Psoas muscle (tissue), 8 donors: Measurements from ENCODE around the gene INF2. TPM values are rescaled to one million over a fixed set of nuclear protein-coding genes. Genes with fewer than 3 reads are reported as not detected.
A peak's percentile ranks its signal among the peaks of the same experiment; 100 is the strongest.
"Not testable (repeated sequence)": the region's sequence is repeated elsewhere in the genome, so short reads cannot be mapped to it uniquely, and the experiment has no call there.

ENCODE experiments used
- ATAC-seq, 4 donors: fragments of 200-7000 bp; cut with Tn5 transposase; one replicate each; pipeline ENCODE4 v1.9.1; 2020; ENCODE audit warnings: moderate library complexity in 3 of 4, mild to moderate bottlenecking in 2 of 4
- DNase-seq, 2 donors: peaks; one replicate each; pipeline ENCODE4 v3.0.0-alpha.2; 2020
- H3K27ac ChIP-seq: fragments of 200-600 bp; one replicate; pipeline ENCODE4 v1.8.0; 2022
- H3K27me3 ChIP-seq, 3 donors: fragments of 200-600 bp in 1 of 3; one replicate each; pipeline versions ENCODE4 v1.6.1 to v1.8.0; 2013 to 2022; ENCODE audit warnings: low read length in 2 of 3, mild to moderate bottlenecking in 2 of 3, moderate library complexity in 1 of 3; ENCODE audit not compliant: insufficient read depth in 3 of 3
- H3K36me3 ChIP-seq, 2 donors: fragments of 200-600 bp in 1 of 2; one replicate each; pipeline versions ENCODE4 v1.6.1 to v1.8.0; 2013 to 2022; ENCODE audit warnings: low read depth in 1 of 2, mild to moderate bottlenecking in 1 of 2, moderate library complexity in 1 of 2; ENCODE audit not compliant: insufficient read depth in 1 of 2
- H3K4me1 ChIP-seq: fragments of 200-600 bp; one replicate; pipeline ENCODE4 v1.8.0; 2022
- H3K4me3 ChIP-seq: fragments of 200-600 bp; one replicate; pipeline ENCODE4 v1.8.0; 2022; ENCODE audit warnings: mild to moderate bottlenecking
- H3K9me3 ChIP-seq: fragments of 200-600 bp; one replicate; pipeline ENCODE4 v1.8.0; 2022
- WGBS, 3 donors: extraction: QIAGEN DNeasy Blood & Tissue Kit; methylation state at CpG; one replicate each; pipeline versions ENCODE4 v1.1.6 to v1.1.7; 2013; 5-methylcytosine and 5-hydroxymethylcytosine counted together
- intact Hi-C, 2 donors: fragments of 100-400 bp; cut with DNase I; formaldehyde crosslinking; loops; one replicate each; pipeline versions ENCODE4 v1.11.0 to v1.14.2; 2022
- polyA plus RNA-seq, 3 donors: library from polyadenylated mRNA; stranded (reverse); fragments of 200-250 nt; gene quantifications; one replicate each; pipeline ENCODE4 v1.2.3, GENCODE V29; 2013
- total RNA-seq, 4 donors: library from RNA; stranded (reverse); fragmentation: NEBNext Ultra II Directional in 2 of 4; extraction: Animal tissue kit (Norgen Biotek cat#: 25700) in 2 of 4; gene quantifications; one replicate each; pipeline versions ENCODE4 v1.2.1 to v1.2.4, GENCODE V29; 2021 to 2023
- TF ChIP-seq, protein P1 (sequence below): fragments of 200-600 bp; IDR thresholded peaks from one replicate; pipeline ENCODE4 v1.8.0; 2022; ENCODE audit warnings: antibody characterized with exemption
- donor health status: healthy with polysubstance abuse.
- donor health status: DM: no; HTN: no; CAD: no; lungs with moderate emphysema.
- donor health status: Bipolar disorder and iron deficiency.
- donor health status: healthy.
- donor health status: DM: yes; HTN: yes; CAD: no.
- donor health status: DM: no; HTN: no; CAD: no.
- donor health status: DM: no; HTN: no; CAD: no.
- donor health status: DM: yes; HTN: yes; CAD: no.

INF2 gene
- total and polyA plus RNA-seq, 7 donors = 12.0 to 29.1 (median 21.6) TPM

DNA sequence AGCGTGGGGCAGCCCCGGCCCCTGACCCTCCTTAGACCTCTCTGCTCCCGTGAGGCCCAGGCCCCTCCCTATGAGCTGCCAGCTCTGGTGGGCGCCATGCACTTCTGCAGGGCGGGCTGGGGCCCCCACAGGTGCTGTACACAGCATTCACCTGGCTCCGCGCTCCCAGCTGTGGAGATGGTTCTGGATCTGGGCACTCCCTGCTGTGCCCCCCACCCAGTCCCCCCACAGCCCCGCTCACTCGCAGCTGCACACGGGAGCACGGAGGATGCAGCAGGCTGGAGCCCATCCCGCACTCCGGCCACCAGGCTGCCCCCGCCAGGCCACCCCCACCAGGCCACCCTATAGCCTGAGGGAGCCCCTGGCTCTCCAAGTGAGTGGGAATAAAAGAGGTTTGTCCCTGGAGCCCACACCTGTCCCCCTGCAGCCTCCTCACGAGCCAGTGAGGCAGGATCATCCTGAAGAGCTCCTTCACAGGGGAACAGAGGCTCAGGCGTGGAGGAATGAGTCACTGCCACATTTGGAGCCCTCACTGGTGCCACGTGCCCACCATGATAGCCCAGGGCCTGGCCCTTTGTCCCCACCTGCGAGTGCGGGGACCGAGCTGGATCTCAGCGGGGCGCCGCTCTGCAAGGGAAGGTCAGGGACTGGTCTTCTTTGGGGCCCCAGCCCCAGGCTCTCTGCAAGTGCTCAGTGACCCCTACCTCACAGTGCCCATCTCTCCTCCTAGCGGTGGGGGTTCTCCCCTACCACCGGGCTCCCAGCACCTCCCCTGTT is 36.5 kb downstream of the INF2 start:
- H3K36me3 ChIP-seq = no peaks in the 10 kb centered on the region
- H3K27me3 ChIP-seq = no peaks in the 10 kb centered on the region
- DNase-seq = peak in 1 of 2 donors; percentile 78
- peak in 3 of 4 donors; percentile 22 to 47 (median 32) for ATAC-seq
- WGBS, 3 donors = 39 to 55% (median 40%) methylated on average over 24 to 25 of the region's 25 CpGs
- intact Hi-C loops = no loop called here
- TF ChIP-seq, protein P1, sequence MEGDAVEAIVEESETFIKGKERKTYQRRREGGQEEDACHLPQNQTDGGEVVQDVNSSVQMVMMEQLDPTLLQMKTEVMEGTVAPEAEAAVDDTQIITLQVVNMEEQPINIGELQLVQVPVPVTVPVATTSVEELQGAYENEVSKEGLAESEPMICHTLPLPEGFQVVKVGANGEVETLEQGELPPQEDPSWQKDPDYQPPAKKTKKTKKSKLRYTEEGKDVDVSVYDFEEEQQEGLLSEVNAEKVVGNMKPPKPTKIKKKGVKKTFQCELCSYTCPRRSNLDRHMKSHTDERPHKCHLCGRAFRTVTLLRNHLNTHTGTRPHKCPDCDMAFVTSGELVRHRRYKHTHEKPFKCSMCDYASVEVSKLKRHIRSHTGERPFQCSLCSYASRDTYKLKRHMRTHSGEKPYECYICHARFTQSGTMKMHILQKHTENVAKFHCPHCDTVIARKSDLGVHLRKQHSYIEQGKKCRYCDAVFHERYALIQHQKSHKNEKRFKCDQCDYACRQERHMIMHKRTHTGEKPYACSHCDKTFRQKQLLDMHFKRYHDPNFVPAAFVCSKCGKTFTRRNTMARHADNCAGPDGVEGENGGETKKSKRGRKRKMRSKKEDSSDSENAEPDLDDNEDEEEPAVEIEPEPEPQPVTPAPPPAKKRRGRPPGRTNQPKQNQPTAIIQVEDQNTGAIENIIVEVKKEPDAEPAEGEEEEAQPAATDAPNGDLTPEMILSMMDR = no peak
- peak overlapping the region; percentile 82 for H3K4me3 ChIP-seq
- H3K9me3 ChIP-seq = no peaks in the 10 kb centered on the region
- H3K4me1 ChIP-seq = peaks cover 60% of the 10 kb centered on the region
- peak overlapping the region; percentile 83 for H3K27ac ChIP-seq

DNA sequence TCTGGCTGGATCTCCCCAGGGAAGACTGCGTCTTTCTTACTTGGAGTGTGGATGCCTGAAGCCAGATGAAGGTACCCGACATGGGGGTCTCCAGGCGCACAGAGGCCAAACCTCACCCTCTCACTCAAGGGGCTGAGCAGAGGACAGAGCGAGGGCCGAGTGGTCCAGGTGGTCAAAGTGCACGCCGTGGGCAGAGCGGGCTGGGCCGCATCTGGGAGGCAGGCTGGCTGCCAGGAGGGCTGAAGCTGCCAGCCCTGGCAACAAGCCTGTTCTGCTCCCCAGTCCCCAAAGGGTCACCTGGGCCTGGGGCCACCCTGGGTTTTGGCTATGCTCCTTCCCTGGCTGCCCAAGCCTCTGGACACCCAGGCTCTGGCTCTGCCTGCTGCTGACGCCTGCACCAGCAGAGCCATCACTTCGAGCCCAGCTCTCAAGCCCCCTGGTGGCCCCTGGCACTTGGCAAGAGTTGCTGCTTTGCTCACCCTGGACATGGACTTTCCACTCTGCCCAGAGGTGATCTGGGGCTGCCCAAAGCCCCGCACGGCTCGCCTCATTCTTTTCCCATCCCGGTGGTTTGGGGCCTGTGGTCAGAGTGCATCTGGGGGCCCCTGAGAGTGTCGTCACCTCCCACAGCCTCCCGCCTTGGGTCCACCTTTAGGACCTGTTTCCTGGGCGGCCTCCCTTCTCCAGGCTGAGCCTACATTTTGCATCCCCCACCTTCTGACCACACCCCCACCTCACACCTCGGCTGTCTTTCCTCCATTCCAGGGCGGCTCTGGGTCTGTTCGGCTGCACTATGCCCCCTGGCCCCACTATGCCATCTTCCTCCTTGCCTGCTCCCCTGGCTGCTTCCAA is 37.4 kb downstream of the INF2 start:
- H3K36me3 ChIP-seq = no peaks in the 10 kb centered on the region
- peaks cover 64% of the 10 kb centered on the region for H3K4me1 ChIP-seq
- no peaks in the 10 kb centered on the region for H3K27me3 ChIP-seq
- H3K27ac ChIP-seq = peak overlapping the region; percentile 83
- no peak for ATAC-seq
- DNase-seq = no peak
- intact Hi-C loops = no loop called here
- H3K4me3 ChIP-seq = no peak overlapping the region
- 35 to 51% (median 38%) methylated on average over 20 to 21 of the region's 21 CpGs for whole genome bisulfite sequencing, 3 donors
- no peaks in the 10 kb centered on the region for H3K9me3 ChIP-seq
- TF ChIP-seq, protein P1 = no peak

DNA sequence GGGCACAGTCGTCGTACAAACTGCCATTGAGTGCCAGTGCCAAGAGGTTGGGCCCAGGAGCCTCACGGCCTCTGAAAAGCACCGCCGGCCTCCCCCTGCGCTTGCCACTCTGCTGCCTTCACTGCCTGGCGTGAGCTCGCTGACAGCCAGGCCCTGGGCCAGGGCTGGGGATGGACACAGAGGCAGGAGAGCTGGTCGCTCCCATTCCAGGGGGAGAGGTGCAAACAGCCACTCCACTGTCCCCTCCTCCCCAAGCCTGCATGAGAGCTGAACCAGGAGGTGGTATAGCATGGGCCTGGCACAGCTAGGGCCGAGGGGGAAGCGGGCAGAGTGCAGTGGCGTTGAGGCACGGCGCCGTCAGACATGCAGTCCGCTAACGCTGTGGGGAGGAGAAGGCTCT is 39.2 kb downstream of the INF2 start:
- intact Hi-C loops = no loop called here
- no peaks in the 10 kb centered on the region for H3K36me3 ChIP-seq
- WGBS, 3 donors = 58 to 67% (median 63%) methylated on average over 16 to 17 of the region's 17 CpGs
- H3K9me3 ChIP-seq = no peaks in the 10 kb centered on the region
- peaks cover 64% of the 10 kb centered on the region for H3K4me1 ChIP-seq
- no peak overlapping the region for H3K4me3 ChIP-seq
- H3K27ac ChIP-seq = peak overlapping the region; percentile 67
- H3K27me3 ChIP-seq = no peaks in the 10 kb centered on the region
- TF ChIP-seq, protein P1 = no peak
- ATAC-seq (no peak), DNase-seq (no peak)

DNA sequence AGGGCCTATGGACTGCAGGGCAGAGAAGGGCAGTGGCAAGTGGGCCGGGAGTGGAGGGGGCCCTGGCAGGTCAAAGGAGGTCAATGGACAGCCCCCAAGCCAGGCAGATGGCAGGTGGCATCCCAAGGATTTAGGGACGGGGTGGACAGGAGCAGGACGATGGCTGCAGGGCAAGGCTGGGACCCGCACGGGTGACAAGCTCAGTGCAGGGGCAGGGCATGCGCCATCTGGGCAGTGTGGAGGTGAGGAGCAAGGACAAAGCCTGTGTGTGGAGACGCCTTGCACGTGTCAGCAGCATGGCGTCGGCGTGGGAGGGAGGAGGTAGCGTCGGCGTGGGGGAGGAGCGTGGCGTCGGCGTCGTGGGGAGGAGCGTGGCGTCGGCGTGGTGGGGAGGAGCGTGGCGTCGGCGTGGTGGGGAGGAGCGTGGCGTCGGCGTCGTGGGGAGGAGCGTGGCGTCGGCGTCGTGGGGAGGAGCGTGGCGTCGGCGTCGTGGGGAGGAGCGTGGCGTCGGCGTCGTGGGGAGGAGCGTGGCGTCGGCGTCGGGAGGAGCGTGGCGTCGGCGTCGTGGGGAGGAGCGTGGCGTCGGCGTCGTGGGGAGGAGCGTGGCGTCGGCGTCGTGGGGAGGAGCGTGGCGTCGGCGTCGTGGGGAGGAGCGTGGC is 39.9 kb downstream of the INF2 start:
- peak in 1 of 2 donors; percentile 83 for DNase-seq
- H3K36me3 ChIP-seq, H3K4me3 ChIP-seq, H3K27me3 ChIP-seq, intact Hi-C loops, H3K9me3 ChIP-seq: not testable (repeated sequence)
- Histone ChIP-seq H3K27ac (peak overlapping the region; percentile 67), H3K4me1 (peaks cover 70% of the 10 kb centered on the region)
- ATAC-seq = peak in 2 of 4 donors; percentile 11 to 12
- WGBS, 3 donors = 80 to 88% (median 81%) methylated on average over 27 to 57 of the region's 73 CpGs

DNA sequence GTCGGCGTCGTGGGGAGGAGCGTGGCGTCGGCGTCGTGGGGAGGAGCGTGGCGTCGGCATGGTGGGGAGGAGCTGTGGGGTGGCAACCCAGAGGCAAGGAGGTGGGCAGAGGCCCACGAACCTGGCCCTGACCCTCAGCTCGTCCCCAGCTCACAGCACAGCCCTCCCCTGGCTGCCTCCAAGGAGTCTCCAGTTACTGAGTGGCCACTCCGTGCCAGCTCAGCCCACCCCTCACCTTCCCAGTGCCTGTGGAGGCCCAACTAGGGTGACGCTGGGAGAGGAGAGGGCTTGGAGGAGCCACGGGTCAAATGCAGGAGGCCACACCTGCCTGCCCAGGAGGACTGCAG is 40.4 kb downstream of the INF2 start:
- Histone ChIP-seq H3K27ac (peak overlapping the region; percentile 73), H3K4me3 (no peak overlapping the region), H3K9me3 (no peaks in the 10 kb centered on the region), H3K4me1 (peaks cover 75% of the 10 kb centered on the region), H3K36me3 (no peaks in the 10 kb centered on the region), H3K27me3 (no peaks in the 10 kb centered on the region)
- DNase-seq = peak in 1 of 2 donors; percentile 74
- ATAC-seq = no peak
- TF ChIP-seq, protein P1 = no peak
- intact Hi-C loops = no loop called here
- WGBS, 3 donors = 48 to 83% (median 65%) methylated on average over 12 to 16 of the region's 16 CpGs
